Vagina (tissue), 2 donors: ENCODE results near the gene ZNF469.

ENCODE experiments used
- POLR2A ChIP-seq, 2 donors: fragments of 450-650 bp; IDR thresholded peaks; one replicate each; pipeline ENCODE4 v1.6.1; 2017; ENCODE audit warnings: antibody characterized with exemption in 2 of 2, mild to moderate bottlenecking in 2 of 2, moderate library complexity in 2 of 2
- POLR2AphosphoS5 ChIP-seq, 2 donors: sonication (generic); formaldehyde crosslinking; IDR thresholded peaks; one replicate each; pipeline ENCODE4 v1.9.0; 2017; ENCODE audit warnings: antibody characterized with exemption in 2 of 2, mild to moderate bottlenecking in 2 of 2, low read depth in 1 of 2; ENCODE audit not compliant: insufficient read depth in 1 of 2
- TF ChIP-seq, protein P1 (sequence below), 3 experiments: fragments of 450-650 bp in 2 of 3; fragments of 200-600 bp in 1 of 3; sonication (generic) in 1 of 3; IDR thresholded peaks; one replicate each; pipeline ENCODE4 v1.5.1; 2017 to 2019; ENCODE audit warnings: antibody characterized with exemption in 3 of 3, mild to moderate bottlenecking in 2 of 3, moderate library complexity in 2 of 3

- TF ChIP-seq, protein P1, sequence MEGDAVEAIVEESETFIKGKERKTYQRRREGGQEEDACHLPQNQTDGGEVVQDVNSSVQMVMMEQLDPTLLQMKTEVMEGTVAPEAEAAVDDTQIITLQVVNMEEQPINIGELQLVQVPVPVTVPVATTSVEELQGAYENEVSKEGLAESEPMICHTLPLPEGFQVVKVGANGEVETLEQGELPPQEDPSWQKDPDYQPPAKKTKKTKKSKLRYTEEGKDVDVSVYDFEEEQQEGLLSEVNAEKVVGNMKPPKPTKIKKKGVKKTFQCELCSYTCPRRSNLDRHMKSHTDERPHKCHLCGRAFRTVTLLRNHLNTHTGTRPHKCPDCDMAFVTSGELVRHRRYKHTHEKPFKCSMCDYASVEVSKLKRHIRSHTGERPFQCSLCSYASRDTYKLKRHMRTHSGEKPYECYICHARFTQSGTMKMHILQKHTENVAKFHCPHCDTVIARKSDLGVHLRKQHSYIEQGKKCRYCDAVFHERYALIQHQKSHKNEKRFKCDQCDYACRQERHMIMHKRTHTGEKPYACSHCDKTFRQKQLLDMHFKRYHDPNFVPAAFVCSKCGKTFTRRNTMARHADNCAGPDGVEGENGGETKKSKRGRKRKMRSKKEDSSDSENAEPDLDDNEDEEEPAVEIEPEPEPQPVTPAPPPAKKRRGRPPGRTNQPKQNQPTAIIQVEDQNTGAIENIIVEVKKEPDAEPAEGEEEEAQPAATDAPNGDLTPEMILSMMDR (IDR thresholded peaks at IDR 0.05), result no peak
- no peak for TF ChIP-seq POLR2A (IDR thresholded peaks at IDR 0.05)
- no peak for TF ChIP-seq POLR2AphosphoS5 (IDR thresholded peaks at IDR 0.05; ENCODE audit: insufficient read depth in 1 of 2, low read depth in 1 of 2)
These were observed 42.0 kb downstream of the ZNF469 start for GRCh38 chr16:88424587-88425235.
